K562 (cell line): ENCODE measurements around the gene UBE2D2. TPM values are rescaled to one million over a fixed set of nuclear protein-coding genes. Genes with fewer than 3 reads are reported as not detected.
A peak's percentile ranks its signal among the peaks of the same experiment; 100 is the strongest.

ENCODE experiments used
- DACH1 ChIP-seq: fragments of 450-650 bp; IDR thresholded peaks from 2 replicates; pipeline ENCODE4 v1.6.1; 2018; ENCODE audit not compliant: partially characterized antibody
- ELK3 ChIP-seq: fragments of 450-650 bp; formaldehyde crosslinking; IDR thresholded peaks from 2 replicates; pipeline ENCODE4 v1.4.0; 2020; ENCODE audit warnings: mild to moderate bottlenecking
- FOXP1 ChIP-seq: sonication (generic); formaldehyde crosslinking; IDR thresholded peaks from 2 replicates; pipeline ENCODE4 v1.8.0; 2022; ENCODE audit warnings: mild to moderate bottlenecking, missing genetic modification reagents
- GABPB1 ChIP-seq: sonication (generic); formaldehyde crosslinking; IDR thresholded peaks from 2 replicates; pipeline ENCODE4 v1.8.0; 2022; ENCODE audit warnings: mild to moderate bottlenecking, missing genetic modification reagents
- HMGXB4 ChIP-seq: sonication (generic); formaldehyde crosslinking; IDR thresholded peaks from 2 replicates; pipeline ENCODE4 v1.8.1; 2023; ENCODE audit warnings: mild to moderate bottlenecking, missing genetic modification reagents
- MAFK ChIP-seq: IDR thresholded peaks from 2 replicates; pipeline ENCODE4 v1.6.1; 2011; ENCODE audit warnings: low read length, improper control_type of control experiment
- NFIX ChIP-seq: fragments of 250-450 bp; sonication (Bioruptor Pico); IDR thresholded peaks from 2 replicates; pipeline ENCODE4 v1.4.0; 2020; ENCODE audit warnings: low read depth, mild to moderate bottlenecking, moderate library complexity
- NR2F6 ChIP-seq: fragments of 450-650 bp; formaldehyde crosslinking; IDR thresholded peaks from 2 replicates; pipeline ENCODE4 v1.4.0; 2020; ENCODE audit warnings: mild to moderate bottlenecking
- PATZ1 ChIP-seq: fragments of 250-450 bp; sonication (Bioruptor Pico); IDR thresholded peaks from 2 replicates; pipeline ENCODE4 v1.5.0; 2020; ENCODE audit warnings: mild to moderate bottlenecking, borderline replicate concordance
- PRPF4 ChIP-seq: fragments of 200-400 bp; formaldehyde crosslinking; IDR thresholded peaks from one replicate; pipeline ENCODE4 v1.6.1; 2017; ENCODE audit warnings: low read length, low read depth, mild to moderate bottlenecking; ENCODE audit not compliant: insufficient read depth, poor library complexity, severe bottlenecking
- U2AF1 ChIP-seq: fragments of 200-400 bp; formaldehyde crosslinking; optimal IDR thresholded peaks from 2 replicates; pipeline ENCODE3; 2017; ENCODE audit warnings: mild to moderate bottlenecking, low read depth, low read length, moderate library complexity
- ZNF165 ChIP-seq: fragments of 250-450 bp; sonication (Bioruptor Pico); IDR thresholded peaks from 2 replicates; pipeline ENCODE4 v1.4.0; 2020; ENCODE audit warnings: borderline replicate concordance
- ZNF24 ChIP-seq: fragments of 450-650 bp; IDR thresholded peaks from 2 replicates; pipeline ENCODE4 v1.6.1; 2016
- ZNF395 ChIP-seq: fragments of 200-800 bp; sonication (Bioruptor generic); IDR thresholded peaks from 2 replicates; pipeline ENCODE4 v1.6.1; 2017; ENCODE audit warnings: missing genetic modification characterization, missing compliant biosample characterization
- ZNF431 ChIP-seq: sonication (generic); formaldehyde crosslinking; IDR thresholded peaks from 2 replicates; pipeline ENCODE4 v1.8.0; 2022; ENCODE audit warnings: mild to moderate bottlenecking, missing genetic modification reagents
- polyA plus RNA-seq, 8 experiments: library from polyadenylated mRNA; depleted of rRNA in 4 of 8; stranded (reverse) in 5 of 8; unstranded in 3 of 8; fragments of >200 nt; fragmentation: Nextera tagmentation in 2 of 8; fragmentation: Illumina TruSeq in 1 of 8; extraction: Ambion mirVana in 2 of 8; extraction: Trizol in 1 of 8; gene quantifications; 2 replicates each; pipeline versions ENCODE4 v1.2.1 to v1.2.3, GENCODE V29; 2011 to 2014; ENCODE audit warnings: inconsistent platforms in 1 of 8, missing spikeins in 1 of 8
- total RNA-seq, 7 experiments: library from RNA; depleted of rRNA in 6 of 7; stranded (reverse); fragments of >200 nt in 6 of 7; fragmentation: Illumina TruSeq in 2 of 7; extraction: Trizol in 2 of 7; gene quantifications; 2 replicates each; pipeline versions ENCODE4 v1.2.1 to v1.2.3, GENCODE V29; 2011 to 2021; ENCODE audit warnings: low replicate concordance in 1 of 7
- TF ChIP-seq, protein P1 (sequence below), 2 experiments: fragments of 450-650 bp; conservative IDR thresholded peaks; 2 replicates each; pipeline ENCODE4 v1.6.1; 2017; ENCODE audit warnings: mild to moderate bottlenecking in 2 of 2, moderate library complexity in 2 of 2
- TF ChIP-seq, protein P2 (sequence below): fragments of 450-650 bp; IDR thresholded peaks from 2 replicates; pipeline ENCODE4 v1.6.1; 2017; ENCODE audit warnings: mild to moderate bottlenecking, moderate library complexity
- TF ChIP-seq, protein P3 (sequence below): fragments of 250-450 bp; sonication (Bioruptor Pico); IDR thresholded peaks from 2 replicates; pipeline ENCODE4 v1.5.0; 2021

UBE2D2 gene
- total and polyA plus RNA-seq, 9 of the 15 experiments (the other 6 are each of a cell fraction or from before 2014, with no cell fraction given) = 53.6 to 198 (median 122) TPM

- TF ChIP-seq PATZ1 (CRISPR knock-in tag) = no peak
- TF ChIP-seq ZNF165 = peak; percentile 74; the same call in 1 of the 2 replicates
- no peak for TF ChIP-seq GABPB1 (CRISPR knock-in tag)
- TF ChIP-seq PRPF4 = no peak
- peak; percentile 70; the same call in 1 of the 2 replicates for TF ChIP-seq ZNF395 (CRISPR knock-in tag)
- TF ChIP-seq MAFK = peak; percentile 57; the same call in 1 of the 2 replicates
- TF ChIP-seq U2AF1 = no peak
- no peak for TF ChIP-seq ELK3 (CRISPR knock-in tag)
- no peak for TF ChIP-seq NFIX (CRISPR knock-in tag)
- TF ChIP-seq DACH1 = no peak
- TF ChIP-seq ZNF24 = no peak
- TF ChIP-seq, protein P1, sequence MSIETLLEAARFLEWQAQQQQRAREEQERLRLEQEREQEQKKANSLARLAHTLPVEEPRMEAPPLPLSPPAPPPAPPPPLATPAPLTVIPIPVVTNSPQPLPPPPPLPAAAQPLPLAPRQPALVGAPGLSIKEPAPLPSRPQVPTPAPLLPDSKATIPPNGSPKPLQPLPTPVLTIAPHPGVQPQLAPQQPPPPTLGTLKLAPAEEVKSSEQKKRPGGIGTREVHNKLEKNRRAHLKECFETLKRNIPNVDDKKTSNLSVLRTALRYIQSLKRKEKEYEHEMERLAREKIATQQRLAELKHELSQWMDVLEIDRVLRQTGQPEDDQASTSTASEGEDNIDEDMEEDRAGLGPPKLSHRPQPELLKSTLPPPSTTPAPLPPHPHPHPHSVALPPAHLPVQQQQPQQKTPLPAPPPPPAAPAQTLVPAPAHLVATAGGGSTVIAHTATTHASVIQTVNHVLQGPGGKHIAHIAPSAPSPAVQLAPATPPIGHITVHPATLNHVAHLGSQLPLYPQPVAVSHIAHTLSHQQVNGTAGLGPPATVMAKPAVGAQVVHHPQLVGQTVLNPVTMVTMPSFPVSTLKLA (conservative IDR thresholded peaks at IDR 0.05) = no peak
- TF ChIP-seq, protein P2, sequence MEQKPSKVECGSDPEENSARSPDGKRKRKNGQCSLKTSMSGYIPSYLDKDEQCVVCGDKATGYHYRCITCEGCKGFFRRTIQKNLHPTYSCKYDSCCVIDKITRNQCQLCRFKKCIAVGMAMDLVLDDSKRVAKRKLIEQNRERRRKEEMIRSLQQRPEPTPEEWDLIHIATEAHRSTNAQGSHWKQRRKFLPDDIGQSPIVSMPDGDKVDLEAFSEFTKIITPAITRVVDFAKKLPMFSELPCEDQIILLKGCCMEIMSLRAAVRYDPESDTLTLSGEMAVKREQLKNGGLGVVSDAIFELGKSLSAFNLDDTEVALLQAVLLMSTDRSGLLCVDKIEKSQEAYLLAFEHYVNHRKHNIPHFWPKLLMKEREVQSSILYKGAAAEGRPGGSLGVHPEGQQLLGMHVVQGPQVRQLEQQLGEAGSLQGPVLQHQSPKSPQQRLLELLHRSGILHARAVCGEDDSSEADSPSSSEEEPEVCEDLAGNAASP = no peak
- TF ChIP-seq NR2F6 (CRISPR knock-in tag) = no peak
- TF ChIP-seq ZNF431 (CRISPR knock-in tag) = no peak
- TF ChIP-seq, protein P3, sequence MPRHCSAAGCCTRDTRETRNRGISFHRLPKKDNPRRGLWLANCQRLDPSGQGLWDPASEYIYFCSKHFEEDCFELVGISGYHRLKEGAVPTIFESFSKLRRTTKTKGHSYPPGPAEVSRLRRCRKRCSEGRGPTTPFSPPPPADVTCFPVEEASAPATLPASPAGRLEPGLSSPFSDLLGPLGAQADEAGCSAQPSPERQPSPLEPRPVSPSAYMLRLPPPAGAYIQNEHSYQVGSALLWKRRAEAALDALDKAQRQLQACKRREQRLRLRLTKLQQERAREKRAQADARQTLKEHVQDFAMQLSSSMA (CRISPR knock-in tag) = no peak
- no peak for TF ChIP-seq HMGXB4 (CRISPR knock-in tag)
- TF ChIP-seq FOXP1 (CRISPR knock-in tag) = no peak
These were observed 77.1 kb downstream of the UBE2D2 start (continued) for GRCh38 chr5:139638090-139638735.
